ENCODE data around the gene EXOSC5. TPM values are rescaled to one million over a fixed set of nuclear protein-coding genes. Genes with fewer than 3 reads are reported as not detected.

Gene EXOSC5
- total RNA-seq, 1 donor from 2014 or later: 12.3 TPM

GRCh38 chr19:41369769-41370168, 27.4 kb downstream of the EXOSC5 start:
- no peak for DNase-seq (ENCODE audit: low spot score)

- DNase-seq (ENCODE audit: low spot score): no peak
Measured at GRCh38 chr19:41367848-41368301, 29.3 kb downstream of the EXOSC5 start.

- DNase-seq (ENCODE audit: low spot score): no peak
Measured at GRCh38 chr19:41366089-41366488, 31.1 kb downstream of the EXOSC5 start.

- no peak for DNase-seq (ENCODE audit: low spot score)
Measured at GRCh38 chr19:41364524-41365391, 32.4 kb downstream of the EXOSC5 start.

GRCh38 chr19:41363753-41364523, 33.2 kb downstream of the EXOSC5 start, which contains the start of gene B9D2:
Gene B9D2 (minus strand): TSS chr19:41364149. CDS start chr19:41363519, 630 bp downstream.
- DNase-seq (ENCODE audit: low spot score): peak; percentile 99

- no peak for DNase-seq (ENCODE audit: low spot score)
Measured at GRCh38 chr19:41363371-41363752, 33.8 kb downstream of the EXOSC5 start.

GRCh38 chr19:41362143-41362847, 34.9 kb downstream of the EXOSC5 start:
- no peak for DNase-seq (ENCODE audit: low spot score)

- DNase-seq (ENCODE audit: low spot score): no peak
Measured at GRCh38 chr19:41359741-41360140, 37.4 kb downstream of the EXOSC5 start.

- no peak for DNase-seq (ENCODE audit: low spot score)
Measured at GRCh38 chr19:41357746-41358145, 39.4 kb downstream of the EXOSC5 start.

- no peak for DNase-seq (ENCODE audit: low spot score)
Measured at GRCh38 chr19:41356984-41357739, 40.0 kb downstream of the EXOSC5 start.

- DNase-seq (ENCODE audit: low spot score): no peak
Measured at GRCh38 chr19:41355802-41356201, 41.4 kb downstream of the EXOSC5 start.

- no peak for DNase-seq (ENCODE audit: low spot score)
Measured at GRCh38 chr19:41355035-41355434, 42.1 kb downstream of the EXOSC5 start.

- no peak for DNase-seq (ENCODE audit: low spot score)
Measured at GRCh38 chr19:41354343-41354953, 42.7 kb downstream of the EXOSC5 start.

GRCh38 chr19:41353466-41354342, 43.5 kb downstream of the EXOSC5 start, which contains the start of gene TGFB1:
Gene TGFB1 (minus strand): TSS chr19:41353922. CDS start chr19:41353044, 878 bp downstream.
- peak; percentile 85 for DNase-seq (ENCODE audit: low spot score)

GRCh38 chr19:41352609-41353465, 44.3 kb downstream of the EXOSC5 start:
- no peak for DNase-seq (ENCODE audit: low spot score)

GRCh38 chr19:41352279-41352608, 44.9 kb downstream of the EXOSC5 start:
- DNase-seq (ENCODE audit: low spot score): no peak

- DNase-seq (ENCODE audit: low spot score): no peak
Measured at GRCh38 chr19:41351339-41352245, 45.6 kb downstream of the EXOSC5 start.

Measured in mucosa of gallbladder (tissue), 1 donor.